ENCODE measurements around the gene CRYBG1. TPM values are rescaled to one million over a fixed set of nuclear protein-coding genes. Genes with fewer than 3 reads are reported as not detected.

CRYBG1 gene
- polyA plus RNA-seq, 1 donor (not counting 4 experiments of a cell fraction or from before 2014, with no cell fraction given) = 54.7 TPM

GRCh38 chr6:106511288-106512047 lies 151.0 kb downstream of the CRYBG1 start:
- H3K4me1 ChIP-seq (ENCODE audit: control insufficient read depth, extremely low read depth, insufficient read depth, low read length) = peaks cover 20% of the 10 kb centered on the region
- H3K79me2 ChIP-seq (ENCODE audit: control insufficient read depth, insufficient read depth, low read length) = peaks cover 46% of the 10 kb centered on the region
- peak overlapping the region; percentile 79 for H3K27ac ChIP-seq (ENCODE audit: control insufficient read depth, insufficient read depth, low read length)

DNA sequence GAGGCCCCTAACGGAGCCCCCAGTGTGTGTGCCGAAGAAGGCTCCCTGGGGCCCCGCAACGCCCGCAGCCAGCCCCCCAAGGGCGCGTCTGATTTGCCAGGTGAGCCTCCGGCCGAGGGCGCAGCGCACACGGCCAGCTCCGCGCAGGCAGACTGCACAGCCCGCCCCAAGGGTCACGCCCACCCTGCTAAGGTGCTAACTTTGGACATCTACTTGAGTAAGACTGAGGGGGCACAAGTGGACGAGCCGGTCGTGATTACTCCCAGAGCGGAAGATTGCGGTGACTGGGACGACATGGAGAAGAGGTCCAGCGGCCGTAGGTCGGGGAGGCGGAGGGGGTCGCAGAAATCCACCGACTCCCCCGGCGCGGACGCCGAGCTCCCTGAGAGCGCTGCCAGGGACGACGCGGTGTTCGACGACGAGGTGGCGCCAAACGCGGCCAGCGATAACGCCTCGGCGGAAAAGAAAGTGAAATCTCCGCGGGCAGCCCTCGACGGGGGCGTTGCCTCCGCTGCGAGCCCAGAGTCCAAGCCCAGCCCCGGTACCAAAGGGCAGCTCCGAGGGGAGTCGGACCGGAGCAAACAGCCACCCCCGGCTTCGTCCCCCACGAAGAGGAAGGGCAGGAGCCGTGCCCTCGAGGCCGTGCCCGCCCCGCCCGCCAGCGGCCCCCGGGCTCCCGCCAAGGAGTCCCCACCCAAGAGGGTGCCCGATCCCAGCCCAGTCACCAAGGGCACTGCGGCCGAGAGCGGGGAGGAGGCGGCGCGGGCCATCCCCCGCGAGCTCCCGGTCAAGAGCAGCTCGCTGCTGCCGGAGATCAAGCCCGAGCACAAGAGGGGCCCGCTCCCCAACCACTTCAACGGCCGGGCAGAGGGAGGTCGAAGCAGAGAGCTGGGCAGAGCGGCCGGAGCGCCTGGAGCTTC lies 151.8 kb downstream of the CRYBG1 start:
- peak overlapping the region; percentile 89 for H3K4me2 ChIP-seq (ENCODE audit: control insufficient read depth, extremely low read depth, insufficient read depth, low read depth, low read length)
- peak overlapping the region; percentile 88 for H3K9ac ChIP-seq (ENCODE audit: control insufficient read depth, extremely low read depth, insufficient read depth, low read length)
- peak overlapping the region; percentile 66 to 84 (median 68) for H3K4me3 ChIP-seq (ENCODE audit: control insufficient read depth in 2 of 3, extremely low read depth in 1 of 3, insufficient read depth in 2 of 3, low read depth in 1 of 3, low read length in 3 of 3)
- peak overlapping the region; percentile 79 for H3K27ac ChIP-seq (ENCODE audit: control insufficient read depth, insufficient read depth, low read length)
- TF ChIP-seq, protein P1, sequence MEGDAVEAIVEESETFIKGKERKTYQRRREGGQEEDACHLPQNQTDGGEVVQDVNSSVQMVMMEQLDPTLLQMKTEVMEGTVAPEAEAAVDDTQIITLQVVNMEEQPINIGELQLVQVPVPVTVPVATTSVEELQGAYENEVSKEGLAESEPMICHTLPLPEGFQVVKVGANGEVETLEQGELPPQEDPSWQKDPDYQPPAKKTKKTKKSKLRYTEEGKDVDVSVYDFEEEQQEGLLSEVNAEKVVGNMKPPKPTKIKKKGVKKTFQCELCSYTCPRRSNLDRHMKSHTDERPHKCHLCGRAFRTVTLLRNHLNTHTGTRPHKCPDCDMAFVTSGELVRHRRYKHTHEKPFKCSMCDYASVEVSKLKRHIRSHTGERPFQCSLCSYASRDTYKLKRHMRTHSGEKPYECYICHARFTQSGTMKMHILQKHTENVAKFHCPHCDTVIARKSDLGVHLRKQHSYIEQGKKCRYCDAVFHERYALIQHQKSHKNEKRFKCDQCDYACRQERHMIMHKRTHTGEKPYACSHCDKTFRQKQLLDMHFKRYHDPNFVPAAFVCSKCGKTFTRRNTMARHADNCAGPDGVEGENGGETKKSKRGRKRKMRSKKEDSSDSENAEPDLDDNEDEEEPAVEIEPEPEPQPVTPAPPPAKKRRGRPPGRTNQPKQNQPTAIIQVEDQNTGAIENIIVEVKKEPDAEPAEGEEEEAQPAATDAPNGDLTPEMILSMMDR (optimal IDR thresholded peaks at IDR 0.05 in 1 of 3, IDR thresholded peaks at IDR 0.05 in 1 of 3, conservative IDR thresholded peaks at IDR 0.05 in 1 of 3; ENCODE audit: extremely low read depth in 1 of 3, insufficient read depth in 2 of 3, low read length in 3 of 3) = peak; percentile 19 to 47 (median 23)
- no peak for TF ChIP-seq EZH2 (IDR thresholded peaks at IDR 0.05; ENCODE audit: low read length)
- H3K9me1 ChIP-seq (ENCODE audit: control insufficient read depth, extremely low read depth, insufficient read depth, low read length) = no peaks in the 10 kb centered on the region
- DNase-seq (ENCODE audit: low read depth, low spot score) = no peak
- H2AFZ ChIP-seq (ENCODE audit: control insufficient read depth, low read length) = no peak overlapping the region
- H3K79me2 ChIP-seq (ENCODE audit: control insufficient read depth, insufficient read depth, low read length) = peaks cover 51% of the 10 kb centered on the region
- no peaks in the 10 kb centered on the region for H3K36me3 ChIP-seq (ENCODE audit: control insufficient read depth in 2 of 2, extremely low read depth in 1 of 2, insufficient read depth in 2 of 2, low read length in 2 of 2)
- no peaks in the 10 kb centered on the region for H3K27me3 ChIP-seq (ENCODE audit: control insufficient read depth, extremely low read depth, insufficient read depth, low read length)
- peaks cover 22% of the 10 kb centered on the region for H3K4me1 ChIP-seq (ENCODE audit: control insufficient read depth, extremely low read depth, insufficient read depth, low read length)
- dilution Hi-C loops (cut with MboI; ENCODE audit: extremely low pct_ligation_motif_present, low sequenced_read_pairs) = no loop called here
- H4K20me1 ChIP-seq (ENCODE audit: control insufficient read depth, extremely low read depth, insufficient read depth, low read length) = no peaks in the 10 kb centered on the region
- no peak for FAIRE-seq
- no peaks in the 10 kb centered on the region for H3K9me3 ChIP-seq (ENCODE audit: control insufficient read depth, low read depth, low read length)

More at GRCh38 chr6:106511288-106512047, 151.0 kb downstream of the CRYBG1 start:
- TF ChIP-seq, protein P1 (optimal IDR thresholded peaks at IDR 0.05 in 1 of 3, IDR thresholded peaks at IDR 0.05 in 1 of 3, conservative IDR thresholded peaks at IDR 0.05 in 1 of 3; ENCODE audit: extremely low read depth in 1 of 3, insufficient read depth in 2 of 3, low read length in 3 of 3) = peak in 1 of 3 experiments; percentile 5
- TF ChIP-seq EZH2 (IDR thresholded peaks at IDR 0.05; ENCODE audit: low read length) = no peak
- dilution Hi-C loops (cut with MboI; ENCODE audit: extremely low pct_ligation_motif_present, low sequenced_read_pairs) = no loop called here
- no peaks in the 10 kb centered on the region for H3K9me1 ChIP-seq (ENCODE audit: control insufficient read depth, extremely low read depth, insufficient read depth, low read length)
- peak overlapping the region; percentile 88 for H3K9ac ChIP-seq (ENCODE audit: control insufficient read depth, extremely low read depth, insufficient read depth, low read length)
- H4K20me1 ChIP-seq (ENCODE audit: control insufficient read depth, extremely low read depth, insufficient read depth, low read length) = no peaks in the 10 kb centered on the region
- no peaks in the 10 kb centered on the region for H3K9me3 ChIP-seq (ENCODE audit: control insufficient read depth, low read depth, low read length)
- peak overlapping the region; percentile 20 for H2AFZ ChIP-seq (ENCODE audit: control insufficient read depth, low read length)
- H3K36me3 ChIP-seq (ENCODE audit: control insufficient read depth in 2 of 2, extremely low read depth in 1 of 2, insufficient read depth in 2 of 2, low read length in 2 of 2) = no peaks in the 10 kb centered on the region
- H3K4me3 ChIP-seq (ENCODE audit: control insufficient read depth in 2 of 3, extremely low read depth in 1 of 3, insufficient read depth in 2 of 3, low read depth in 1 of 3, low read length in 3 of 3) = peak overlapping the region; percentile 66 to 84 (median 68)
- no peaks in the 10 kb centered on the region for H3K27me3 ChIP-seq (ENCODE audit: control insufficient read depth, extremely low read depth, insufficient read depth, low read length)
- FAIRE-seq (no peak), DNase-seq (ENCODE audit: low read depth, low spot score) (no peak)
- H3K4me2 ChIP-seq (ENCODE audit: control insufficient read depth, extremely low read depth, insufficient read depth, low read depth, low read length) = peak overlapping the region; percentile 89
